ENCODE results near the gene MBIP.

Gene MBIP

DNA sequence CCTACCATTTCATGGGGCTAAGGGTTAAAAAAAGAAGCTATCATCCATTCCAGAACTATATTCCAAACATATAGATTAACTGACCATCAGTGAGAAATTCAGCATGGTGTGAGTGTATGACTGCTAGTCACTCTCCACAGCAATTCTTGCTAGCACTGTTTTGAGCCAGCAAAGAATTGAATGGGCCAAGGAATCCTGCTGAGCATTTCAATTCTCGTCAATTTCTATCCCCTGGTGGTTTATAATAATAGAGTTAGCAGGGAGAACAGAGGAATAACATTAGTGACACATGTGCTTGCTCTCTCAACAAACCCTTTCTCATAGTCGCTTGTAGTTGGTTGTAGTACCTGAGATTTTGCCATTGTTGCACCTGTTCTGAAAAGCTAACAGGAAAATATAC, 7.2 kb downstream of the MBIP start:
- DNase-seq (ENCODE audit: low read depth) = no peak

GRCh38 chr14:36306836-36307235, 13.6 kb downstream of the MBIP start:
- DNase-seq (ENCODE audit: low read depth) = no peak

DNA sequence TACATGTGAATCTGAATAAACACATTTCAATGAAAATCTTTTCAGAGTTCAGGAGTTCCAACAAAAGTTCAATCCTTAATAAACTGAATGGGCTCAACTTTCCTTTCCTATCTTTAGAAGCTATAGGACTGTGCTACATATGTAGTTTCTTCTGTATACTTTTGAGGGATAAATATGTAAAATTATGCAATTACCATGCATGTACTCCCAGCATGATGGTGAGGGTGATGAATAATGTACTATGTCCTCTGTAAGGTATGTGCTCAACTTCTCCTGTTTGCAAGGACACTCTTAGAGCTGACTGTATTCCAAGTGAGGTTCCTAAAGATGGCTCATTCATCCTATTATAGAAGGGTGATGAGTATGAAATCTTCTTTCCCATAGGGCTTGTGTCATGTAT, 15.5 kb downstream of the MBIP start:
- no peak for DNase-seq (ENCODE audit: low read depth)

GRCh38 chr14:36303960-36304359, 16.5 kb downstream of the MBIP start:
- DNase-seq (ENCODE audit: low read depth) = no peak

GRCh38 chr14:36302823-36303222, 17.6 kb downstream of the MBIP start:
- no peak for DNase-seq (ENCODE audit: low read depth)

DNA sequence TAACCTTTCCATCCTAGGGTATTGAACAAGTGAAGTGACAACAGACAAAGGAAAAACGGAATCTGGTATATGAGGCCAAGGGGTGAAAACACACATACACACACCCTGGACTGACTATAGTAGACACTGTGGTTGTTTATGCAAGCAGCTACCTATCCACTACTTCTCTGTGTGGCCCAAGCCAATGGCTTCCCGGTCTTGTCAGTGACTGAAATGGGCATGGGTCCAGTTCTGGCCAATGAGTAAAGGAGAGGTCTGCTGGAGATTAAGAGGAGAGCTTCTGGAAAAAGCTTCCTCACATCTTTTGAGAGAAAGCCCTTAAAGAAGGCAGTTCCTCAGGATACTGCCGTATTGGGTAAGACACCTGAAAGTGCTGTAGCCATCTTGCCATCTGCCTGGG, 19.3 kb downstream of the MBIP start:
- no peak for DNase-seq (ENCODE audit: low read depth)

DNA sequence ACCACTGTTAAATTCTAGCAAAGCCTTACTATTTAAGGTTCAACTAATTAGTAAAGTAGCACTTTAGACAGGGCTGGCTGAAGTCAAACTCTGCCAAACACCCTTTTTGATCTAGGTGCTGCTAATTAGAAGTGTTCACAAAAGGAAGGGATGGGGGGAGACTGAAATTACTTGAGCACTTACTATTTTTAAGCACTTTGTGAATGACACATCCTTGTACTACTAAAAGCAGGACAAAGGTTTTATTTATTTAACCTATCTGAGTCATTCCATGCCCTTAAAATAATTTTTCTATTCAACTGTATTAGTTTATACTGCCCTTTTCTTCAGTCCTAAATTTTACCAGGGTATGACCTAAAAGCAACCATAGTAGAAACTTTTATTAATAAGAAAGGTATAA, 20.1 kb downstream of the MBIP start:
- peak; percentile 42 for DNase-seq (ENCODE audit: low read depth)

DNA sequence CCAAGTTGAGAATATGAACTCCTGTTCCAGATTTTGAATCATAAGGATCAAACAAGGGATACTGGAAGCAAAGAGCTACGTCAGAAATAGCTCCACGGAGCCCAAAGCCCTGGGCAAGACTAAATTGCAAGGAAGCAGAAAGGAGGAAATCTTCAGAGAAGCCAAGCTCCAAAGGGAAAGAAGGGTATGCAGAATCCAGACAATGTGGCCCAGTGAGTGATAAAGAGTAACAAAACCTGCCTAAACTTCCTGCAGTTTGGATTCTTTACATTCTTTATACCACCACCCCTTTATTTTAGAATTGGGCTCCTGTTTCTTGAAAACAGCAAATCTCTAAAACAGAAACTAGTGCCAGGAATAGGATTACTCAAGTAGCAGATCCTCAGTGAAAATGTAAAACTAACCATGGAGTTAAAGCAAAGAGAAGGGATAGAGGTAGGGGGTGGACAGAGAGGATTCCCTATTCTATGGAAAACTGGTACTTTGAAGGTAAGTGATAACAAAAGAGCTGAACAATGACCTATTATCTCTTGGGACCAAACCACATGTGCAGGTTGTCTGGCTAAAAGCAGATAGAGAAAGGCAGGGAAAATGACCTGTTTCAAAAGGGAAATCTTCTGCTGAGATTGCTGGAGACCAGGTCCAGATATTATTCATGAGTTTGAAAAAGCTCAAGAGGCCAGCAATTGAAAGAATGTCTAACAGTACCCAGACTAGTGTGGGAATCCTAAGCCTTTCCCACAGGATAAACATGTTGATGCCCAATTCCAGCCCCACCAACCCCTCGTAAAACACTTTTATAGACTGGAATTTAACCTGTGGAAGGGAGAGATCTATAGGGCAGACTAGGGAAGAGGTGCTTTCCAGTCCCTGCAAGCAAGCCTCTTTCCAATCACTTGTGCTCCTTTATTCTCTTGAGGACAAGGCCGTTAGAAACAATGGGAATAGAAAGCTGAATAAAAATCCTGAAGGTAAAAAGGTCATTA, 24.5 kb downstream of the MBIP start:
- DNase-seq (ENCODE audit: low read depth) = no peak

DNA sequence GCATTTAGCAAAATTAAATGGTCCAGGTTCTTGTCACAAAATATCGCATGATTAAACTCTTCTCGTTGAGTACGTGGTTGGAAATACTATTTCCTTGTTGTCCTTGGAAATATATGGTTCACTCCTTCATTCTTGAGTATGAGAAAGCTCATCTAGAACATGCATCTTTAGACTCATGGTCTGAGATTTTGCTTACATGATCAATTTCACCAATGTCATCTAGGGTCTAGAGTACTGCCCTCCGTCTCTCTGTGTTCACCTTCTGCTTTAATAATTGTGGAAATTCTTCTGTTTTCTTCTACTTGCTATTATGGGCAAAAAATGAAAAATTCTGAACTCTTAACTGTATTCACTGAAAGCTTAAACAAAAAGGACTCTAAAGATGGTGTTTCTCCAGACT, 25.9 kb downstream of the MBIP start:
- DNase-seq (ENCODE audit: low read depth) = no peak

DNA sequence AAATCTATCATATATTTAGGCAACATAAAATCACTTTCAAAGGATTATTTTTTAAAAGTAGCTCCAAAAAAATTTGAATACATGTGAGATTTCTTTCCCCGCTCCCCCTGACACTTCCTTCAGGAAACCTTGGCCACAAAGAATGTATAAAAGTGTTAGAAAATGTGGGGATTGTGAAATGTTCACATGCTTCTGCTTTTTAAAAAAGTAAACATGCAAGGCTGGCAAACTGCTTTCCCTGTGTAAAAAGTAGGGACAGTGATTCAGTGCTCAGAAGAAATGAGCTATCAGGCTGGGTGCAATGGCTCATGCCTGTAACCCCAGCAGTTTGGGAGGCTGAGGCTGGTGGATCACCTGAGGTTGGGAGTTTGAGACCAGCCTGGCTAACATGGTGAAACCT, 26.6 kb downstream of the MBIP start:
- DNase-seq (ENCODE audit: low read depth) = peak; percentile 24

GRCh38 chr14:36289954-36290353, 30.5 kb downstream of the MBIP start:
- no peak for DNase-seq (ENCODE audit: low read depth)

DNA sequence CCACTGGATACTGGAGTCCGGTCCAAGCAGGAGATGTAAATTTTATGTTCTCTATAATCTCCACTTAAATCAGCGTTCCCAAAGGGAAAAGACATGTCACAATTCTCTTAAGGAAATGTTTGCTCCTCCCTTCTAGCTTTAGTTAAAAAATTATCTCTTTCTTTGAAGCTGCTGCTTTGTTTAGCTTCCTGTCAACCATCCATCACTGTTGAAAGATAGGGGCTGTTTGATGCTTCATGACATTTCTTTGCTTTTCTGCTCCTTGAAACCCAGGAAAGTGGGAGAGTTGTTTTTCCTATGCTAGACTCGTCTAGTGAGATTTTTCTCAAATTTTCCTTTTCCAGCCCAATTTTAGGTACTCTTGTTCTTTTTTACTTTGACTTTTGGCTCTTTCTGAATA, 31.9 kb downstream of the MBIP start:
- no peak for DNase-seq (ENCODE audit: low read depth)

- DNase-seq (ENCODE audit: low read depth) = no peak
These were observed 35.4 kb downstream of the MBIP start for GRCh38 chr14:36284971-36285595.

GRCh38 chr14:36281309-36281708, 39.1 kb downstream of the MBIP start:
- DNase-seq (ENCODE audit: low read depth) = peak; percentile 14

GRCh38 chr14:36279306-36280190, 40.9 kb downstream of the MBIP start:
- DNase-seq (ENCODE audit: low read depth) = no peak

- no peak for DNase-seq (ENCODE audit: low read depth)
These were observed 44.7 kb downstream of the MBIP start for GRCh38 chr14:36275741-36276140.

DNA sequence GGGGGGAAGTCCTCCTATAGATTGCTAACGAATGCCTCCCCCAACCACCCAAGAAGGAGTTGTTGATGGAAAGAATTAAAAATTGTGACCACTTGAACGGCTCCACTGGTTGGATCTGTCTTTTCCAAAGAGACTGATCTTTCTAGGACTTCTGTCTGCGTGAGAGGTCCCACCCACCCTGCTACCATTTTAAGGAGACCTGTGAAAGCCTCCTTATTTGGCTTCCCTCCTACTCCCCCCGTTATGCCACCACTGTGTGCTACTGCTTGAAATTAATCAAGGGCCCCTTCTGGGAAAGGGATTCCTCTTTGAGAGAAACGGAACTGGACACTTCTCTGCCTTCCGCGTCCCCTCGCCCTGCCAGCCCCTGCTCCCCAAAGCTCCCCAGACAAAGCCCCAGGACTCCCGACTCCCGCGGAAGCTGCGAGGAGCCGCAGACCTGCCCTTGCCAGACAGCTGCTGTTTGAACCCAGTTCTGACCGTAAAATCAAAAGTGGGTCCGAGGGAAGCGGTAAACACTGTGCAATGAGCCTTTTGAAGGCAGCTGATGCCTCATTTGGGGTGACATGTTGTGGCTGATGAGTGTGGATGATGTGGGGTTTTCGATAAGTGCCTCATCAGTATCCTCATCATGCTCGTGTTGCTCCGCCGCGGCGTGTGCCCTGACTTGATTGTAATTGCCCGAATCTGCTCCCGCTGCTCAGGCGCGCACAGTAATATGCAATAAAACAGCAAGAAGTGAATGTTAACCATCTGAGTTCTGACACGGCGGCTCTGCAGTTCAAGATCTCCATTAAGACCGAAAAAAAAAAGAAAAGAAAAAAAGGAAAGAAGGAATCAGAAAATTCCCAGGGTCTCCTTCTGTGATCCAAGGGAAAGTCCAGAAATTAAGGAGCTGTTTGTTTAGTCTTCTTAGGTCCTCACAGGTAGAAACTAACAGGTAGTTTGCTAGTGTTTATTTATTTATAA, 48.2 kb downstream of the MBIP start:
- DNase-seq (ENCODE audit: low read depth) = no peak

DNA sequence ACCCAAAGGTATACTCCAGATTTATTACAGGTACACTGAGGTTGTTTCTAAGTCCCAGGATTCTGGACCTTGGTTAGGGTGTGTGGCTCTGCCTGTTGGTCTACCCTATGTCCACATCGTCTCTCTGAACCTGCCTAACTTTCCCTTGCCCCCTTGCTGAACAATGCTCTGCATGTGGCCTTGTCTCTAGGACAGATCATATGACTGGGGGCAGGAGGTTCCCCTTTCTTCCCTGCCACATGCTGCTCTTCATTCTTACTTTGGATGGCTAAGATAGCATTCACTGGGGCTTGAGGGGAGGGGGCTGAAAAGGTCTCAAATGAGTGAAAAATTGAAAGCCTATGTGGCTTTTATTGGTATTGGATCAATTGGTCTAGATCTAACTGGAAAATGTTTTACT, 49.2 kb downstream of the MBIP start:
- DNase-seq (ENCODE audit: low read depth) = no peak

- DNase-seq (ENCODE audit: low read depth) = no peak
These were observed 50.2 kb downstream of the MBIP start for GRCh38 chr14:36270191-36270590.

DNA sequence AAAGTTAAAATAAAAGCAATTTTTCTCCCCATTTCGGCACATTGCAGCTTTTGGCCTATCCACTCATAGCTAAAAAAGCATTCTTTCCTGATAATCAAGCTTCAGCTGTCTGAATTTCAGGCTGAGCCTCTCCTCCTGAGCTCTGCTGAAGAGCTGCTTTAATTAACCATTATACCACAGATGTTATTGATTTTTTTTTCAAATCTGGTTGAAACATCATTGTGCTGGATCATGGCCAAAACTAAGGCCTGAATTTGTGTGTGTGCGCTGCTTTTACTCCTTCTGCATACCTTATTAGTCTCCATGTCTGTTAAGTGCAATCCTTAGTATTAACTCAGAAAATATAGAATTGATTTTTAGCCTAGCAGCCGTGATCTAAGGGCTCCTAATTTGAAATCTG, 52.3 kb downstream of the MBIP start:
- DNase-seq (ENCODE audit: low read depth) = no peak

GRCh38 chr14:36264595-36264994, 55.8 kb downstream of the MBIP start:
- no peak for DNase-seq (ENCODE audit: low read depth)
